HL-60 (cell line): ENCODE measurements around the gene DOCK1.

ENCODE experiments used
- DNase-seq, 2 experiments: peaks; one replicate each; pipeline ENCODE4 v3.0.0-alpha.2; 2010 to 2020; ENCODE audit warnings: low read depth in 1 of 2, low spot score in 1 of 2
- H3K27ac ChIP-seq: fragments of 250-450 bp; sonication (Bioruptor Pico); replicated peaks from 2 replicates; pipeline ENCODE4 v1.5.1; 2020; ENCODE audit warnings: mild to moderate bottlenecking, moderate library complexity
- H3K27me3 ChIP-seq: fragments of 250-450 bp; sonication (Bioruptor Pico); 2 replicates; pipeline ENCODE4 v1.5.1; 2021; ENCODE audit warnings: mild to moderate bottlenecking, moderate library complexity; ENCODE audit not compliant: insufficient read depth, poor library complexity, severe bottlenecking
- H3K4me3 ChIP-seq: replicated peaks from 2 replicates; pipeline ENCODE4 v1.5.1; 2011; ENCODE audit warnings: mild to moderate bottlenecking, control low read depth, low read length; ENCODE audit not compliant: insufficient read depth
- GABPA ChIP-seq: IDR thresholded peaks from 2 replicates; pipeline ENCODE4 v1.6.1; 2012; ENCODE audit warnings: low read depth
- POLR2AphosphoS5 ChIP-seq: IDR thresholded peaks from 2 replicates; pipeline ENCODE4 v1.6.1; 2012; ENCODE audit warnings: low read depth
- SPI1 ChIP-seq: IDR thresholded peaks from 2 replicates; pipeline ENCODE4 v1.6.1; 2012; ENCODE audit warnings: low read depth, mild to moderate bottlenecking, borderline replicate concordance
- TF ChIP-seq, protein P1 (sequence below): IDR thresholded peaks from one replicate; pipeline ENCODE4 v1.5.1; 2011; ENCODE audit warnings: low read length, control low read depth, inconsistent platforms; ENCODE audit not compliant: insufficient read depth
- TF ChIP-seq, protein P2 (sequence below): IDR thresholded peaks from 2 replicates; pipeline ENCODE4 v1.6.1; 2012; ENCODE audit warnings: low read depth; ENCODE audit not compliant: insufficient replicate concordance

The DOCK1 gene

GRCh38 chr10:127013691-127014473, 108.7 kb downstream of the DOCK1 start:
- no peak overlapping the region for H3K4me3 ChIP-seq
- no peak for TF ChIP-seq POLR2AphosphoS5
- no peak for TF ChIP-seq GABPA
- TF ChIP-seq, protein P1, sequence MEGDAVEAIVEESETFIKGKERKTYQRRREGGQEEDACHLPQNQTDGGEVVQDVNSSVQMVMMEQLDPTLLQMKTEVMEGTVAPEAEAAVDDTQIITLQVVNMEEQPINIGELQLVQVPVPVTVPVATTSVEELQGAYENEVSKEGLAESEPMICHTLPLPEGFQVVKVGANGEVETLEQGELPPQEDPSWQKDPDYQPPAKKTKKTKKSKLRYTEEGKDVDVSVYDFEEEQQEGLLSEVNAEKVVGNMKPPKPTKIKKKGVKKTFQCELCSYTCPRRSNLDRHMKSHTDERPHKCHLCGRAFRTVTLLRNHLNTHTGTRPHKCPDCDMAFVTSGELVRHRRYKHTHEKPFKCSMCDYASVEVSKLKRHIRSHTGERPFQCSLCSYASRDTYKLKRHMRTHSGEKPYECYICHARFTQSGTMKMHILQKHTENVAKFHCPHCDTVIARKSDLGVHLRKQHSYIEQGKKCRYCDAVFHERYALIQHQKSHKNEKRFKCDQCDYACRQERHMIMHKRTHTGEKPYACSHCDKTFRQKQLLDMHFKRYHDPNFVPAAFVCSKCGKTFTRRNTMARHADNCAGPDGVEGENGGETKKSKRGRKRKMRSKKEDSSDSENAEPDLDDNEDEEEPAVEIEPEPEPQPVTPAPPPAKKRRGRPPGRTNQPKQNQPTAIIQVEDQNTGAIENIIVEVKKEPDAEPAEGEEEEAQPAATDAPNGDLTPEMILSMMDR: no peak
- no peak for TF ChIP-seq SPI1
- TF ChIP-seq, protein P2, sequence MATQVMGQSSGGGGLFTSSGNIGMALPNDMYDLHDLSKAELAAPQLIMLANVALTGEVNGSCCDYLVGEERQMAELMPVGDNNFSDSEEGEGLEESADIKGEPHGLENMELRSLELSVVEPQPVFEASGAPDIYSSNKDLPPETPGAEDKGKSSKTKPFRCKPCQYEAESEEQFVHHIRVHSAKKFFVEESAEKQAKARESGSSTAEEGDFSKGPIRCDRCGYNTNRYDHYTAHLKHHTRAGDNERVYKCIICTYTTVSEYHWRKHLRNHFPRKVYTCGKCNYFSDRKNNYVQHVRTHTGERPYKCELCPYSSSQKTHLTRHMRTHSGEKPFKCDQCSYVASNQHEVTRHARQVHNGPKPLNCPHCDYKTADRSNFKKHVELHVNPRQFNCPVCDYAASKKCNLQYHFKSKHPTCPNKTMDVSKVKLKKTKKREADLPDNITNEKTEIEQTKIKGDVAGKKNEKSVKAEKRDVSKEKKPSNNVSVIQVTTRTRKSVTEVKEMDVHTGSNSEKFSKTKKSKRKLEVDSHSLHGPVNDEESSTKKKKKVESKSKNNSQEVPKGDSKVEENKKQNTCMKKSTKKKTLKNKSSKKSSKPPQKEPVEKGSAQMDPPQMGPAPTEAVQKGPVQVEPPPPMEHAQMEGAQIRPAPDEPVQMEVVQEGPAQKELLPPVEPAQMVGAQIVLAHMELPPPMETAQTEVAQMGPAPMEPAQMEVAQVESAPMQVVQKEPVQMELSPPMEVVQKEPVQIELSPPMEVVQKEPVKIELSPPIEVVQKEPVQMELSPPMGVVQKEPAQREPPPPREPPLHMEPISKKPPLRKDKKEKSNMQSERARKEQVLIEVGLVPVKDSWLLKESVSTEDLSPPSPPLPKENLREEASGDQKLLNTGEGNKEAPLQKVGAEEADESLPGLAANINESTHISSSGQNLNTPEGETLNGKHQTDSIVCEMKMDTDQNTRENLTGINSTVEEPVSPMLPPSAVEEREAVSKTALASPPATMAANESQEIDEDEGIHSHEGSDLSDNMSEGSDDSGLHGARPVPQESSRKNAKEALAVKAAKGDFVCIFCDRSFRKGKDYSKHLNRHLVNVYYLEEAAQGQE: no peak
- no peaks in the 10 kb centered on the region for H3K27me3 ChIP-seq
- DNase-seq: no peak
- no peak overlapping the region for H3K27ac ChIP-seq

GRCh38 chr10:127014671-127015070, 109.4 kb downstream of the DOCK1 start:
- TF ChIP-seq POLR2AphosphoS5 (no peak), SPI1 (no peak), GABPA (no peak)
- TF ChIP-seq, protein P1: no peak
- TF ChIP-seq, protein P2: no peak
- Histone ChIP-seq H3K27me3 (no peaks in the 10 kb centered on the region), H3K27ac (no peak overlapping the region), H3K4me3 (no peak overlapping the region)
- no peak for DNase-seq

GRCh38 chr10:127015373-127015772, 110.1 kb downstream of the DOCK1 start:
- TF ChIP-seq POLR2AphosphoS5 (no peak), SPI1 (no peak)
- DNase-seq: no peak
- Histone ChIP-seq H3K27me3 (no peaks in the 10 kb centered on the region), H3K4me3 (no peak overlapping the region), H3K27ac (no peak overlapping the region)

DNA sequence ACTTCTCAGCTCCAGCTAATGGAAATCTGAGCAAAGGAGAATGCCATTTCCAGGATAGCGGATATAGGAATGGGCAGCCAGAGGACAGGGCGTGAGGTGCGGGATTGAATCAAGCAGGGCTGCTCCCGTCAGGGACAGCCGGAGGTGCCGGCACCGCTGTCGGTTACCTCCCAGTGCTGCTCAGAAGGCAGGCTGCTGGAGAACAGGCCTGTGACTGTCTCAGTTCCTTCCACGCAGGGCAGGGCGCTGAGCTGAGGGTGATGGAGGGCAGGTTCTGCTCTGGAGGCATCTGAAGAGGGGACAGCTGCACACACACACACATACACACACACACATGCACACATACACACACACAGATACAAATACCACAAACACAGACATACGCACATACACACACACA, 111.1 kb downstream of the DOCK1 start:
- H3K27me3 ChIP-seq: no peaks in the 10 kb centered on the region
- H3K27ac ChIP-seq: no peak overlapping the region
- no peak for DNase-seq
- H3K4me3 ChIP-seq: no peak overlapping the region
- TF ChIP-seq SPI1 (no peak), GABPA (no peak), POLR2AphosphoS5 (no peak)
- TF ChIP-seq, protein P2: no peak
- TF ChIP-seq, protein P1: no peak
